ENCODE results near the gene MINDY4. TPM values are rescaled to one million over a fixed set of nuclear protein-coding genes. Genes with fewer than 3 reads are reported as not detected.
"Not testable (repeated sequence)": the region's sequence is repeated elsewhere in the genome, so short reads cannot be mapped to it uniquely, and the experiment has no call there.

Gene MINDY4
- total and polyA plus RNA-seq, 2 of the 4 experiments (the other 2 are of a cell fraction): 1.8 to 3.6 TPM

GRCh38 chr7:30834017-30834674 is 62.9 kb downstream of the MINDY4 start:
- H2AK5ac ChIP-seq (ENCODE audit: low read depth, low read length); H3K14ac ChIP-seq (replicated peaks; ENCODE audit: low read depth, low read length); H3K9me1 ChIP-seq (ENCODE audit: insufficient read depth, low read length); H2AK9ac ChIP-seq (replicated peaks; ENCODE audit: low read depth, low read length, poor library complexity); H3K56ac ChIP-seq (ENCODE audit: extremely low read depth, insufficient read depth, low read length); H4K5ac ChIP-seq (ENCODE audit: low read depth, low read length); intact Hi-C loops (cut with micrococcal nuclease); in situ Hi-C loops (cut with MboI; ENCODE audit: low sequenced_read_pairs); H3K9me3 ChIP-seq (ENCODE audit: control insufficient read depth, insufficient read depth, low read length); ATAC-seq (ENCODE audit: low read depth); H2BK120ac ChIP-seq (ENCODE audit: low read depth, low read length); POLR2A ChIA-PET (ENCODE audit: unreplicated experiment); DNase-seq; H3K9ac ChIP-seq (ENCODE audit: low read depth, low read length); H3K23ac ChIP-seq (ENCODE audit: low read depth, low read length); H2BK15ac ChIP-seq (ENCODE audit: low read depth, low read length); H3K4ac ChIP-seq (ENCODE audit: low read depth, low read length); H2BK20ac ChIP-seq (ENCODE audit: low read depth, low read length); H3K36me3 ChIP-seq (ENCODE audit: control insufficient read depth, insufficient read depth, low read length); H2AFZ ChIP-seq (replicated peaks; ENCODE audit: low read length, poor library complexity); H3K18ac ChIP-seq (ENCODE audit: low read depth, low read length); dilution Hi-C loops (cut with HindIII; ENCODE audit: low sequenced_read_pairs, unreplicated experiment); BruUV-seq (replicated peaks); H2BK5ac ChIP-seq (ENCODE audit: low read depth, low read length, poor library complexity, severe bottlenecking); H3K27ac ChIP-seq (ENCODE audit: insufficient read depth, low read length); H4K20me1 ChIP-seq (ENCODE audit: insufficient read depth, low read length); H3K79me1 ChIP-seq (ENCODE audit: low read depth in 1 of 2, low read length in 2 of 2); H3K4me2 ChIP-seq (ENCODE audit: low read depth, low read length); H4K8ac ChIP-seq (ENCODE audit: low read depth in 2 of 2, low read length in 2 of 2); H4K91ac ChIP-seq (ENCODE audit: insufficient read depth, low read depth, low read length); H3K27me3 ChIP-seq (ENCODE audit: control insufficient read depth, insufficient read depth, low read length); H3K4me3 ChIP-seq (ENCODE audit: insufficient read depth, low read depth, low read length); H3K4me1 ChIP-seq (ENCODE audit: control insufficient read depth, insufficient read depth, low read length): not testable (repeated sequence)
- no CpG with 5 or more reads among the region's 6 CpGs for WGBS, 2 experiments (ENCODE audit: extremely low coverage in 2 of 2, insufficient read length in 1 of 2)
- CTCF ChIA-PET: interaction anchor here (1.5 kb wide), 1 partner anchor 9 kb away, joined by 3 read pairs; no protein-coding TSS in a partner anchor

Measured in IMR-90 (cell line).